Tibial nerve (tissue), 4 donors: ENCODE measurements around the gene PLA2G12A. TPM values are rescaled to one million over a fixed set of nuclear protein-coding genes. Genes with fewer than 3 reads are reported as not detected.

Experiments used
- DNase-seq, 2 donors: peaks; one replicate each; pipeline ENCODE4 v3.0.0-alpha.2; 2019; ENCODE audit warnings: low spot score in 2 of 2
- H3K27ac ChIP-seq, 4 donors: fragments of 200-600 bp; sonication (generic) in 3 of 4; one replicate each; pipeline ENCODE4 v1.5.1; 2017 to 2019; ENCODE audit warnings: mild to moderate bottlenecking in 1 of 4
- H3K27me3 ChIP-seq, 2 donors: fragments of 200-600 bp; sonication (generic) in 1 of 2; one replicate each; pipeline versions ENCODE4 v1.5.1 to v1.6.0; 2017 to 2019
- H3K36me3 ChIP-seq, 3 donors: fragments of 200-600 bp; sonication (generic); one replicate each; pipeline ENCODE4 v1.5.1; 2018 to 2019
- H3K4me1 ChIP-seq, 4 donors: fragments of 200-600 bp; sonication (generic) in 3 of 4; one replicate each; pipeline ENCODE4 v1.5.1; 2017 to 2019
- H3K4me3 ChIP-seq, 4 donors: fragments of 200-600 bp; sonication (generic) in 3 of 4; one replicate each; pipeline ENCODE4 v1.5.1; 2017 to 2019; ENCODE audit warnings: mild to moderate bottlenecking in 1 of 4, moderate library complexity in 1 of 4
- H3K9me3 ChIP-seq, 4 donors: fragments of 200-600 bp; sonication (generic) in 3 of 4; one replicate each; pipeline ENCODE4 v1.5.1; 2017 to 2019
- EP300 ChIP-seq, 2 donors: sonication (generic); formaldehyde crosslinking; IDR thresholded peaks; one replicate each; pipeline ENCODE4 v1.6.1; 2017; ENCODE audit warnings: antibody characterized with exemption in 2 of 2, mild to moderate bottlenecking in 1 of 2
- POLR2A ChIP-seq, 2 donors: fragments of 450-650 bp; IDR thresholded peaks; one replicate each; pipeline ENCODE4 v1.6.1; 2017; ENCODE audit warnings: antibody characterized with exemption in 2 of 2, mild to moderate bottlenecking in 2 of 2, moderate library complexity in 2 of 2
- WGBS, 2 donors: methylation state at CpG; one replicate each; pipeline ENCODE4 v1.1.5; 2018; 5-methylcytosine and 5-hydroxymethylcytosine counted together
- total RNA-seq, 4 donors: library from RNA; depleted of rRNA; stranded (reverse); fragments of >200 nt; gene quantifications; one replicate each; pipeline ENCODE4 v1.1.0, GENCODE V29; 2016
- TF ChIP-seq, protein P1 (sequence below), 5 experiments: fragments of 200-600 bp in 3 of 5; fragments of 450-650 bp in 2 of 5; sonication (generic) in 3 of 5; IDR thresholded peaks; one replicate each; pipeline ENCODE4 v1.5.1; 2016 to 2019; ENCODE audit warnings: antibody characterized with exemption in 5 of 5, mild to moderate bottlenecking in 3 of 5, moderate library complexity in 2 of 5

The PLA2G12A gene
- total RNA-seq, 4 donors from 2014 or later: 17.8 to 27.0 (median 22.4) TPM

DNA sequence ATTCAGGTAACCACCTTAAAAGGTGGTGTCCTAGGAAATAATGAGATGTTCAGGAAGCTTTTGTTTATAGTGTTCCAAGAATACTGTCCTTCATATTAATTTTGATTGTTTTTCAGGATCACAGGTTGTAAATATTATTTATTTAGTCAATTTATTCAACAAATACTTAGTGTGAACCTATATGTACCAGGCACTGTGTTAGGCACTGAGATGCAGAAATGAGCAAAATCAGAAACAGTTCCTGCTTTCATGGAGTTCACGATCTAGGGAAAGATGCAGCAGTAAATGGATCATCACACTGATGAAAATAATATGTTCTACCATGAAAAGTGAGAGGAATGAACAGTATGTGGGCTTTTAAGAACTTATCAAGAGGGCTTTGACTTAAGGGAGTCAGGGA lies 18.2 kb upstream of the PLA2G12A start:
- DNase-seq: no peak
- Histone ChIP-seq H3K4me1 (no peaks in the 10 kb centered on the region), H3K9me3 (no peaks in the 10 kb centered on the region), H3K27ac (no peak overlapping the region), H3K4me3 (no peak overlapping the region), H3K36me3 (no peaks in the 10 kb centered on the region), H3K27me3 (no peaks in the 10 kb centered on the region)
- WGBS, 2 donors: 91 to 96% methylated on average over 1 of the region's 1 CpG
- TF ChIP-seq, protein P1, sequence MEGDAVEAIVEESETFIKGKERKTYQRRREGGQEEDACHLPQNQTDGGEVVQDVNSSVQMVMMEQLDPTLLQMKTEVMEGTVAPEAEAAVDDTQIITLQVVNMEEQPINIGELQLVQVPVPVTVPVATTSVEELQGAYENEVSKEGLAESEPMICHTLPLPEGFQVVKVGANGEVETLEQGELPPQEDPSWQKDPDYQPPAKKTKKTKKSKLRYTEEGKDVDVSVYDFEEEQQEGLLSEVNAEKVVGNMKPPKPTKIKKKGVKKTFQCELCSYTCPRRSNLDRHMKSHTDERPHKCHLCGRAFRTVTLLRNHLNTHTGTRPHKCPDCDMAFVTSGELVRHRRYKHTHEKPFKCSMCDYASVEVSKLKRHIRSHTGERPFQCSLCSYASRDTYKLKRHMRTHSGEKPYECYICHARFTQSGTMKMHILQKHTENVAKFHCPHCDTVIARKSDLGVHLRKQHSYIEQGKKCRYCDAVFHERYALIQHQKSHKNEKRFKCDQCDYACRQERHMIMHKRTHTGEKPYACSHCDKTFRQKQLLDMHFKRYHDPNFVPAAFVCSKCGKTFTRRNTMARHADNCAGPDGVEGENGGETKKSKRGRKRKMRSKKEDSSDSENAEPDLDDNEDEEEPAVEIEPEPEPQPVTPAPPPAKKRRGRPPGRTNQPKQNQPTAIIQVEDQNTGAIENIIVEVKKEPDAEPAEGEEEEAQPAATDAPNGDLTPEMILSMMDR (IDR thresholded peaks at IDR 0.05): no peak
- TF ChIP-seq EP300 (IDR thresholded peaks at IDR 0.05): no peak
- no peak for TF ChIP-seq POLR2A (IDR thresholded peaks at IDR 0.05)

DNA sequence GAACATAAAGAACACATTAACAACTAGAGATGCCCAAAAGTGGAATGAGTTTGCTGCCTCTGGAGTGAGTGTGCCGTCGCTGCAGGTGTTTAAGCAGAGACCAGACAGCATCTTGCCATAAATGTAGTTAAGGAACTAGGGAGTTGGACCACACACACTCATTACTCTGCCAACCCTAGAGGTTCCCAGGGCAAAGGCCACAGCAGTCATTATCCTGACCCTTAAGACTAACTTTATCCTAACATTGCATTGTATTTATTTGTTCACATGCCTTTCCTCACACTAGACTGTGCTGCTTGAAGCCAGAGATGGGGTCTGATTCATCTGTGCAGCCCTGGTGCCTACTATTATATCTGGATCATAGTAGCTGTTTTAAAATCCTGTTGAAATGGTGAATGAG lies 16.9 kb upstream of the PLA2G12A start:
- H3K27me3 ChIP-seq: no peaks in the 10 kb centered on the region
- WGBS, 2 donors: 67 to 71% methylated on average over 2 of the region's 2 CpGs
- no peak overlapping the region for H3K27ac ChIP-seq
- no peaks in the 10 kb centered on the region for H3K36me3 ChIP-seq
- no peak for DNase-seq
- TF ChIP-seq, protein P1 (IDR thresholded peaks at IDR 0.05): no peak
- TF ChIP-seq POLR2A (IDR thresholded peaks at IDR 0.05) (no peak), EP300 (IDR thresholded peaks at IDR 0.05) (no peak)
- H3K9me3 ChIP-seq: no peaks in the 10 kb centered on the region
- no peaks in the 10 kb centered on the region for H3K4me1 ChIP-seq
- H3K4me3 ChIP-seq: no peak overlapping the region

DNA sequence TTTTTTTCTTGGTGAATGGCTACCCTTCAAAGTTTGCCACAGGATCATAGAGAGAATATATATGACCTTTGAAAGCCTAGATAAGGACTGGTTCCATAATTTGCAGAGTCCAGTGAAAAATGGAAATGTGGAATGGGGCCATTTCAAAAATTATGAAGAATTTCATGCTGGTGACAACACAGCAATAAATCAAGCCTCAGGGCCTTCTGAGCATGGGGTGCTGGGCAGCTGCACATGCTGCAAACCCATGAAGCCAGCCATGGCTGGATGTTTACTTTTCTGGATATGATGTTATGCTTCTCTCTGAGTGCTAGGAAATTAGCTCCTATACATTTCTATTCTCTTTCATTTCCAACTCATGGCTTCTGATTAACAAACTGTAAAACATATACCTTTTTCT lies 16.0 kb upstream of the PLA2G12A start:
- H3K36me3 ChIP-seq: peaks cover 0 to 3% (median 0%) of the 10 kb centered on the region in 3 donors
- H3K4me3 ChIP-seq: no peak overlapping the region
- TF ChIP-seq EP300 (IDR thresholded peaks at IDR 0.05) (no peak), POLR2A (IDR thresholded peaks at IDR 0.05) (no peak)
- TF ChIP-seq, protein P1 (IDR thresholded peaks at IDR 0.05): no peak
- no peak for DNase-seq
- H3K4me1 ChIP-seq: no peaks in the 10 kb centered on the region
- no peaks in the 10 kb centered on the region for H3K27me3 ChIP-seq
- no peak overlapping the region for H3K27ac ChIP-seq
- H3K9me3 ChIP-seq: no peaks in the 10 kb centered on the region

DNA sequence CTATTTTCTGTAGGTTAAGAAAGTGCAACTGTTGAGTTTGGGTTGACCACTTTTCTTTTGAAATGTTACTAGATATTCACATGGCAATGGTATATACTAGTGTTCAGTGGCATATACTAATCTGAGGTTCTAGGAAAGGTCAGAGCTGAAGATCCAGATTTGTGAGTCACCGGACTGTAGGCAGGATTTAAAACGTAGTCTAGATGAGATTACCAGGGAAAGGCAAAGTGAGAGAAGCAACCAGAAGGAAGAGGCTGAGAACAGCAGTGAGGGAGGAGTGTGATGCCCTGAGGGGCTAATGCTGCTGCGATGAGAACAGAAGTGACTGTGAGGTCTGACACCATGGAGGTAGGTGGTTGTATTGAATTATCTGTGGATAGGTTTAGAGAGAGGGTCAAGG lies 9.7 kb upstream of the PLA2G12A start:
- Histone ChIP-seq H3K27me3 (no peaks in the 10 kb centered on the region), H3K9me3 (no peaks in the 10 kb centered on the region), H3K27ac (no peak overlapping the region), H3K36me3 (peaks cover 0 to 3% (median 0%) of the 10 kb centered on the region in 3 donors), H3K4me3 (no peak overlapping the region), H3K4me1 (no peaks in the 10 kb centered on the region)
- WGBS, 2 donors: 82 to 83% methylated on average over 3 of the region's 3 CpGs
- no peak for DNase-seq
- no peak for TF ChIP-seq POLR2A (IDR thresholded peaks at IDR 0.05)

DNA sequence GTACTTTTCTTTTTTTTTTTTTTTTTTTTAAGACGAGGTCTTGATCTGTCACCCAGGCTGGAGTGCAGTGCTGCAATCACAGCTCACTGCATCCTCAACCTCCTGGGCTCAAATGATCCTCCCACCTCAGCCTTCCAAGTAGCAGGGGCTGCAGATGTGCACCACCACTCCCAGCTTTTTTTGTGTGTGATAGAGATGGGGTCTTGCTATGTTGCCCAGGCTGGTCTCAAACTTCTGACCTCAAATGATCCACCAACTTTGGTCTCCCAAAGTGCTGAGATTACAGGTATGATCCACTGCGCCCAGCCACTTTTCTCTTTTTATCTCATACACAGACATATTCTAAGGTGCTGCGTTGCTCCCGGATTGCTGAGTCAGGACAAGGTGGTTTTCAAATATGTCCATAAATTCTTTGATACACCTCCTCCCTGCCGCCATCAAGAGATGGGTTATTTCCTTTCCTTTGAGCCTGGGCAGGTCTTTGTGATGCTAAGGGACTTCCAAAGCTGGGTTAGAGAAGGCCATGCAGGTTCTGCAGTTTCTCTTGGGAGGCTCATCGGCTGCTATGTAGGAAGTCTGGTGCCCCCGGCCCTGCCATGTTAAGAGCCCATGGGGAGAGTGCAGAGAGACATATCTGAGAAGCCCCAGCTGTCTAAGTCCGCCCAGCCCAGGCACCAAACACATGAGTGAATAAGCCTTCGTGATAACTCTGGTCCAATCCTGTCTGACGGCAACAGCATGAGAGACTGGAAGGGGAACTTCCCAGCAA lies 8.4 kb upstream of the PLA2G12A start:
- H3K9me3 ChIP-seq: no peaks in the 10 kb centered on the region
- H3K27me3 ChIP-seq: no peaks in the 10 kb centered on the region
- no peak for TF ChIP-seq EP300 (IDR thresholded peaks at IDR 0.05)
- TF ChIP-seq, protein P1 (IDR thresholded peaks at IDR 0.05): no peak
- no peak for TF ChIP-seq POLR2A (IDR thresholded peaks at IDR 0.05)
- no peaks in the 10 kb centered on the region for H3K4me1 ChIP-seq
- 88% methylated on average over 10 of the region's 10 CpGs for WGBS, 2 donors
- DNase-seq: no peak
- no peak overlapping the region for H3K4me3 ChIP-seq
- H3K36me3 ChIP-seq: peaks cover 0 to 3% (median 0%) of the 10 kb centered on the region in 3 donors
- no peak overlapping the region for H3K27ac ChIP-seq
